Type B pancreatic cell (in vitro differentiated cells): ENCODE data around the gene LHPP. TPM values are rescaled to one million over a fixed set of nuclear protein-coding genes. Genes with fewer than 3 reads are reported as not detected.

ENCODE experiments used
- DNase-seq: peaks from one replicate; pipeline ENCODE4 v3.0.0; 2021; ENCODE audit warnings: mixed read lengths; ENCODE audit not compliant: unreplicated experiment; ENCODE audit errors: extremely low spot score
- H3K27ac Mint-ChIP-seq: 2 replicates; pipeline ENCODE4 v1.8.0; 2021; ENCODE audit warnings: mild to moderate bottlenecking, mixed read lengths
- H3K27me3 Mint-ChIP-seq: 2 replicates; pipeline ENCODE4 v1.8.0; 2021; ENCODE audit warnings: mixed read lengths
- H3K36me3 Mint-ChIP-seq: 2 replicates; pipeline ENCODE4 v1.8.0; 2021; ENCODE audit warnings: mixed read lengths
- H3K4me1 Mint-ChIP-seq: one replicate; pipeline ENCODE4 v1.8.0; 2021; ENCODE audit warnings: mixed read lengths; ENCODE audit not compliant: unreplicated experiment
- H3K4me3 Mint-ChIP-seq: 2 replicates; pipeline ENCODE4 v1.8.0; 2021; ENCODE audit warnings: mild to moderate bottlenecking, mixed read lengths
- H3K9me3 Mint-ChIP-seq: 2 replicates; pipeline ENCODE4 v1.8.0; 2021; ENCODE audit warnings: mixed read lengths
- CTCF ChIP-seq: fragments of 200-600 bp; sonication (generic); conservative IDR thresholded peaks from 2 replicates; pipeline ENCODE4 v1.5.0; 2021; ENCODE audit warnings: antibody characterized with exemption, mild to moderate bottlenecking
- total RNA-seq: library from RNA; stranded (reverse); gene quantifications from 2 replicates; pipeline ENCODE4 v1.2.1, GENCODE V29; 2021; ENCODE audit warnings: low replicate concordance

LHPP gene
- total RNA-seq, 1 donor from 2014 or later: 12.7 TPM

GRCh38 chr10:124568848-124569622 lies 107.4 kb downstream of the LHPP start:
- H3K36me3 Mint-ChIP-seq: no peaks in the 10 kb centered on the region
- DNase-seq: no peak
- H3K4me3 Mint-ChIP-seq: no peak overlapping the region
- peaks cover 5% of the 10 kb centered on the region for H3K27me3 Mint-ChIP-seq
- peaks cover 11% of the 10 kb centered on the region for H3K4me1 Mint-ChIP-seq
- H3K27ac Mint-ChIP-seq: no peak overlapping the region
- H3K9me3 Mint-ChIP-seq: no peaks in the 10 kb centered on the region
- no peak for TF ChIP-seq CTCF

GRCh38 chr10:124569623-124570470 lies 108.2 kb downstream of the LHPP start:
- Mint-ChIP-seq H3K4me3 (no peak overlapping the region), H3K36me3 (no peaks in the 10 kb centered on the region), H3K27ac (no peak overlapping the region), H3K27me3 (peaks cover under 1% of the 10 kb centered on the region), H3K9me3 (no peaks in the 10 kb centered on the region), H3K4me1 (peaks cover 6% of the 10 kb centered on the region)
- DNase-seq: no peak
- TF ChIP-seq CTCF: no peak

- TF ChIP-seq CTCF: no peak
- Mint-ChIP-seq H3K9me3 (no peaks in the 10 kb centered on the region), H3K4me3 (no peak overlapping the region), H3K27me3 (peaks cover 2% of the 10 kb centered on the region), H3K36me3 (no peaks in the 10 kb centered on the region), H3K4me1 (no peaks in the 10 kb centered on the region), H3K27ac (no peak overlapping the region)
- DNase-seq: no peak
Observed at GRCh38 chr10:124570646-124571045, 109.0 kb downstream of the LHPP start.

- Mint-ChIP-seq H3K4me3 (no peak overlapping the region), H3K27ac (no peak overlapping the region), H3K36me3 (no peaks in the 10 kb centered on the region), H3K27me3 (peaks cover 2% of the 10 kb centered on the region), H3K9me3 (no peaks in the 10 kb centered on the region), H3K4me1 (no peaks in the 10 kb centered on the region)
- TF ChIP-seq CTCF: no peak
- no peak for DNase-seq
Observed at GRCh38 chr10:124572751-124573150, 111.1 kb downstream of the LHPP start.

- peaks cover 2% of the 10 kb centered on the region for H3K27me3 Mint-ChIP-seq
- no peak for TF ChIP-seq CTCF
- H3K4me1 Mint-ChIP-seq: no peaks in the 10 kb centered on the region
- no peak overlapping the region for H3K27ac Mint-ChIP-seq
- H3K36me3 Mint-ChIP-seq: no peaks in the 10 kb centered on the region
- no peak overlapping the region for H3K4me3 Mint-ChIP-seq
- DNase-seq: peak; percentile 42
- no peaks in the 10 kb centered on the region for H3K9me3 Mint-ChIP-seq
Observed at GRCh38 chr10:124573726-124574455, 112.3 kb downstream of the LHPP start.
